Melanocyte of skin (primary cell): ENCODE measurements around the gene MALRD1. TPM values are rescaled to one million over a fixed set of nuclear protein-coding genes. Genes with fewer than 3 reads are reported as not detected.

Experiments used
- small RNA-seq, 2 donors: library from RNA; depleted of rRNA; stranded (forward); fragments of <200 nt; gene quantifications; one replicate each; pipeline ENCODE3, GENCODE V24; 2012
- total RNA-seq, 2 donors: library from RNA; depleted of rRNA; stranded (reverse); fragments of >200 nt; gene quantifications; 2 replicates each; pipeline ENCODE4 v1.2.3, GENCODE V29; 2012

Gene MALRD1
- total RNA-seq: not detected

DNA sequence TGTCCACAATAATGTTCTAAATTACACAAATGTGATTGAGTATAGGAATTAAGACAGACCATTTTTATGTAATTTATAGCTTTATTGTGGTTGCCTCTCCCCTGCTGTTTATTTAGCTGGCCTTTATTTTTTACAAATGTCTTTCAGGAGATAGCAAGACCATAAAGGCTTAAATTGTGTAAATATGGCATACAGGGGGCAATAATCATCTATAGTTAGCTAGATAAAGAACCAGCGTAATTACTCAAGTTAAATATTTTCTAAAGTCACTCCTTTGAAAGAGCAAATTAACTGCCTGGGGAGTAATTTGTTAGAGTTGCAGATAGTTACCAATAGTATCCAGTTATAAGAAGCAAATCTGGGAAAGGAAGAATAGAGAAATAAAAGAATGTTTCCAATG lies at the start of gene MALRD1:
Gene MALRD1 (plus strand): TSS at position 313 of the 400 bp plus-strand sequence. CDS start 138 bp downstream, outside the sequence.

Small RNA genes lying within 50 kb of the gene (small RNA-seq; reads per million reads assigned to genes)
- gene AL354695.1 (0 to 0.06 reads per million in 2 donors), gene HMGN1P20 (0 reads per million in 2 donors), gene RF00012 (0 to 0.09 reads per million in 2 donors), gene RNA5SP303 (2.1 to 6.6 reads per million in 2 donors)
